Measurements from ENCODE around the gene PDGFA.

Gene PDGFA

DNA sequence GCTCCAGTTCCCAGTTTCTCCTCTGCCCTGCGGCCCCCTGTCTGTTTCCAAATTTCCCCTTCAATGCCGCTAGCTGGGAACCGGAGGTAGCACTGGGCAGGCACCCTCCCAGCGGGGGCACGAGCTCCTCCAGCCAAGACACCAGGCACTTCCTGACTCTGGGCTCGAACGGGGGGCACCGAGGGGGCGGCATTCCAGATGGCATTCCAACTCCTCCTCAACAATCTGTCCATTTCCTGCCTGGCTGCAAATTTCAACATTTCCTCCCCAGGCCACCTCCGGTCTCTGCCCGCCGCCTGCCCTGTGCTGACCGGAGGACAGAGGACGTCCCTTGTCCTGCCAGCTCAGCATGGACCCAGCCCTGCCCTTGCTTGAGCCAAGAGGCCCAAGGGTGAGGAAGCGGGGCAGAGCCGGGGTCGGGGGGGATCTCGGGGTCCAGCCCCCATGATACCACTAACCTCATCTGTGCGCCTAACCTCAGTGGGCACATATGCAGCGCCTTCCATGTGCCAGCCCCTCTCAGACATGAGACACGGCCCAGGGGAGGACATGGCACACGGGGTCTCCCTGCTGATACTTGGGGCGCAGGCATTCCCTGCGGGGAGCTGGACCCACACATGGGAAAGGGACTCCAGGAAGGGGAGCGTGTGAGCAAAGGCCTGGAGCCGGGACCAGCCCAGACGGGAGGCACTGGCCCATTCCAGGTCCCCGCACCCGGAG is 58.0 kb downstream of the PDGFA start:
- DNase-seq, result no peak
- TF ChIP-seq EZH2 (IDR thresholded peaks at IDR 0.05; ENCODE audit: borderline replicate concordance, low read depth, low read length, severe bottlenecking), result no peak
- TF ChIP-seq, protein P1, sequence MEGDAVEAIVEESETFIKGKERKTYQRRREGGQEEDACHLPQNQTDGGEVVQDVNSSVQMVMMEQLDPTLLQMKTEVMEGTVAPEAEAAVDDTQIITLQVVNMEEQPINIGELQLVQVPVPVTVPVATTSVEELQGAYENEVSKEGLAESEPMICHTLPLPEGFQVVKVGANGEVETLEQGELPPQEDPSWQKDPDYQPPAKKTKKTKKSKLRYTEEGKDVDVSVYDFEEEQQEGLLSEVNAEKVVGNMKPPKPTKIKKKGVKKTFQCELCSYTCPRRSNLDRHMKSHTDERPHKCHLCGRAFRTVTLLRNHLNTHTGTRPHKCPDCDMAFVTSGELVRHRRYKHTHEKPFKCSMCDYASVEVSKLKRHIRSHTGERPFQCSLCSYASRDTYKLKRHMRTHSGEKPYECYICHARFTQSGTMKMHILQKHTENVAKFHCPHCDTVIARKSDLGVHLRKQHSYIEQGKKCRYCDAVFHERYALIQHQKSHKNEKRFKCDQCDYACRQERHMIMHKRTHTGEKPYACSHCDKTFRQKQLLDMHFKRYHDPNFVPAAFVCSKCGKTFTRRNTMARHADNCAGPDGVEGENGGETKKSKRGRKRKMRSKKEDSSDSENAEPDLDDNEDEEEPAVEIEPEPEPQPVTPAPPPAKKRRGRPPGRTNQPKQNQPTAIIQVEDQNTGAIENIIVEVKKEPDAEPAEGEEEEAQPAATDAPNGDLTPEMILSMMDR (IDR thresholded peaks at IDR 0.05; ENCODE audit: borderline replicate concordance, extremely low read depth, low read length, poor library complexity, severe bottlenecking), result no peak
- Histone ChIP-seq H2AFZ (ENCODE audit: low read depth, low read length) (no peak overlapping the region), H3K27ac (ENCODE audit: low read length) (no peak overlapping the region), H3K4me1 (ENCODE audit: insufficient read depth, low read length) (no peaks in the 10 kb centered on the region), H4K20me1 (ENCODE audit: insufficient read depth, low read length) (no peaks in the 10 kb centered on the region), H3K4me2 (ENCODE audit: insufficient read depth, low read length) (no peak overlapping the region), H3K9me3 (ENCODE audit: insufficient read depth, low read length, severe bottlenecking) (no peaks in the 10 kb centered on the region), H3K79me2 (ENCODE audit: insufficient read depth, low read length) (no peaks in the 10 kb centered on the region), H3K4me3 (ENCODE audit: low read depth in 1 of 2, low read length in 2 of 2) (no peak overlapping the region), H3K27me3 (ENCODE audit: insufficient read depth, low read length, poor library complexity) (no peaks in the 10 kb centered on the region), H3K9ac (ENCODE audit: low read depth, low read length) (no peak overlapping the region), H3K36me3 (ENCODE audit: insufficient read depth, low read length) (no peaks in the 10 kb centered on the region)
- no peak for ATAC-seq (ENCODE audit: insufficient read depth, low read depth)

DNA sequence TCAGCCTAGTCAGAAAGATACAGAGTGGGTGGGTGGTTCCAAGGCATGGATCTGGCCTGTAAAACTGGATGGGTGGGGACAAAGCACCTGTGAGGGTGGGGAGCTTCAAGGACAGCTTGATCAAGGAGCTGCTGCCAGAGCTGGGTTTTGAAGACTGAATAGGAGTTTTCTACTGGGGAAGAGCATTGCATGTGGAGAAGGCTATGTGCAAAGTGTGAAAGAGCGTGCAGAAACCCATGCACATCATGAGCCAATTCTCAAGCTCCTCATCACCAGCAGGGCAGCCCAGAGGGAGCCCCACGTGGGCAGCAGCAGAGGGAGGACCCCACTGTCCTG is 58.6 kb downstream of the PDGFA start:
- Histone ChIP-seq H3K27ac (ENCODE audit: low read length) (no peak overlapping the region), H4K20me1 (ENCODE audit: insufficient read depth, low read length) (no peaks in the 10 kb centered on the region), H3K9ac (ENCODE audit: low read depth, low read length) (no peak overlapping the region), H3K27me3 (ENCODE audit: insufficient read depth, low read length, poor library complexity) (no peaks in the 10 kb centered on the region), H3K9me3 (ENCODE audit: insufficient read depth, low read length, severe bottlenecking) (no peaks in the 10 kb centered on the region), H3K36me3 (ENCODE audit: insufficient read depth, low read length) (no peaks in the 10 kb centered on the region), H3K79me2 (ENCODE audit: insufficient read depth, low read length) (no peaks in the 10 kb centered on the region), H3K4me3 (ENCODE audit: low read depth in 1 of 2, low read length in 2 of 2) (no peak overlapping the region), H3K4me1 (ENCODE audit: insufficient read depth, low read length) (no peaks in the 10 kb centered on the region), H2AFZ (ENCODE audit: low read depth, low read length) (no peak overlapping the region), H3K4me2 (ENCODE audit: insufficient read depth, low read length) (no peak overlapping the region)
- ATAC-seq (ENCODE audit: insufficient read depth, low read depth) (no peak), DNase-seq (no peak)
- TF ChIP-seq EZH2 (IDR thresholded peaks at IDR 0.05; ENCODE audit: borderline replicate concordance, low read depth, low read length, severe bottlenecking), result no peak
- TF ChIP-seq, protein P1 (IDR thresholded peaks at IDR 0.05; ENCODE audit: borderline replicate concordance, extremely low read depth, low read length, poor library complexity, severe bottlenecking), result no peak

DNA sequence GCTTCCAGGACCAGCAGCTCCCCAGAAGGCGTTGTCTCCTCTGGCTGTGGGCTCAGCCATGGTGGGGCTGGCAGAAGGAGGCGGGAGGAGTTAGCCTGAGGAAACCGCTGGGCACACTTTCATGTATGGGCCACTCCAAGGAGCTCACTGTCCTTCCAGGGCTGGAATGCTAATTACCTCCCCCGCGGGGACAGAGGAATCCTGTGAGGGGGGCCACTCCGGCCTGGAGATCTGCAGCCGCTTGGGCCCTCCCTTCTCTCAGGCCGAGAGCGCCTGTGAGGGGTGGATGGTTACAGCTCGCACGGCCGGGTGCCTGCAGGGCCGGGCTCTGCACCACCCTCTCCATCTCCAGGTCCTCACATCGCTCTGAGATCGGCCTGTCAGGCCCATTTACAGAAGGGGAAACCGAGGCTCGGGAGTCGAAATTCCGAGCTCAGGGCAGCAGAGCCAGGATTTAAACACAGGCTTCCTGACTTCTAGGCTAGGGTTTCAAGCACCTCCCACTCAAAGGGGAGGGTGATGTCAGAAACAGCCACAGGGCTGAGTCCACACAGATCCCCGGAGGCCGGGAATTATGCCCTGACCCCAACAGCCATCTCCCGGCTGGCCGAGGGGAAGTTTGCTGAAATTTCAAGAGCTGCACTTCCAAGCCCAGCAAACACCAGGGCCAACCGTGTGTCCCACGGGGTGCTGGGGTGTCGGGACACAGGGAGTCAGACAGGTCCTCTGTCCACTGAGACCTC is 59.1 kb downstream of the PDGFA start:
- H3K79me2 ChIP-seq (ENCODE audit: insufficient read depth, low read length), result no peaks in the 10 kb centered on the region
- no peak for DNase-seq
- no peaks in the 10 kb centered on the region for H3K27me3 ChIP-seq (ENCODE audit: insufficient read depth, low read length, poor library complexity)
- no peaks in the 10 kb centered on the region for H3K36me3 ChIP-seq (ENCODE audit: insufficient read depth, low read length)
- no peaks in the 10 kb centered on the region for H3K4me1 ChIP-seq (ENCODE audit: insufficient read depth, low read length)
- H3K9ac ChIP-seq (ENCODE audit: low read depth, low read length), result no peak overlapping the region
- H3K27ac ChIP-seq (ENCODE audit: low read length), result no peak overlapping the region
- no peaks in the 10 kb centered on the region for H3K9me3 ChIP-seq (ENCODE audit: insufficient read depth, low read length, severe bottlenecking)
- no peak overlapping the region for H3K4me2 ChIP-seq (ENCODE audit: insufficient read depth, low read length)
- TF ChIP-seq, protein P1 (IDR thresholded peaks at IDR 0.05; ENCODE audit: borderline replicate concordance, extremely low read depth, low read length, poor library complexity, severe bottlenecking), result no peak
- no peak for TF ChIP-seq EZH2 (IDR thresholded peaks at IDR 0.05; ENCODE audit: borderline replicate concordance, low read depth, low read length, severe bottlenecking)
- H4K20me1 ChIP-seq (ENCODE audit: insufficient read depth, low read length), result no peaks in the 10 kb centered on the region
- no peak overlapping the region for H3K4me3 ChIP-seq (ENCODE audit: low read depth in 1 of 2, low read length in 2 of 2)
- no peak overlapping the region for H2AFZ ChIP-seq (ENCODE audit: low read depth, low read length)
- no peak for ATAC-seq (ENCODE audit: insufficient read depth, low read depth)
